ENCODE data around the gene MYOD1. TPM values are rescaled to one million over a fixed set of nuclear protein-coding genes. Genes with fewer than 3 reads are reported as not detected.

MYOD1 gene
- polyA plus RNA-seq, 10 donors = 38.1 to 64.4 (median 45.8) TPM

DNA sequence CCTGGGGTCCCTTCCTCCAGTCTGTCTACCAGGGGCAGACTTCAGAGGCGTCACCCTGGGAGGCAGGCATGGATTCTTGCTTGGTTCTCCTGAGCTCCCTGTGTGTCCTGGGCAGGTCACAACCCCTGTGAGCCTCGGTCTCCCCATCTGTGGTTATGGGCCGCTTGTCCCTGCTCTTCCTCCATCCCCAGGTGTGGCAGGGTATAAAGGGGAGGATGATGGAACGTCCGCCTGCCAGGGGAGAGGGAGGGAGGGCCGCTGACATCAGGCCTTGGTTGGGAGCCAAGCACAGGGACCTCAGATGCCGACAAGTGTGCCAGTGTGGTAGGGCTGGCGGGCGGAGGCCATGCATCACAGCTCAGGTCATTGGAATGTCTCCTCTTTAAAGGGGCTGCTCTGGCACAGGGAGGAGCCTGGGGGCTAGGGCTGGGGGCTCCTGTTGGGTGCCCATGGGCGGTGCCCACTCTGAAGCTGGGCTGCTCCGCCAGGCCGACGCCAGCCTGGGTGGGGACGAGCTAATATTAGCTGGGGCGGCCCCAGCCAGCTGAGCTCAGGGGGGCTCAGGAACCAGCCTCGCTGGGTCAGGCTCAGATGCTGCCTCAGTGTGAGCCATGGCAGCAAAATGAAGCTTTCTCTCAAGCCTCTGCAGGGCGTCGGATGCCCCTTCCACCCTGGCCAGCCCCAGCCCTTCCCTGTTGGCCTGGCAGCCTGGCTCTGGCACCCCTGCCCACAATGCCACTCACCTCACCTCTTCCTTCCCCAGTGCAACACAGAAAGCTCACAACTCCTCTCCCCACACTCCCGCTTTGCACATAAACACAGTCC, 28.0 kb downstream of the MYOD1 start:
- peak in 1 of 3 donors; percentile 33 for DNase-seq

DNA sequence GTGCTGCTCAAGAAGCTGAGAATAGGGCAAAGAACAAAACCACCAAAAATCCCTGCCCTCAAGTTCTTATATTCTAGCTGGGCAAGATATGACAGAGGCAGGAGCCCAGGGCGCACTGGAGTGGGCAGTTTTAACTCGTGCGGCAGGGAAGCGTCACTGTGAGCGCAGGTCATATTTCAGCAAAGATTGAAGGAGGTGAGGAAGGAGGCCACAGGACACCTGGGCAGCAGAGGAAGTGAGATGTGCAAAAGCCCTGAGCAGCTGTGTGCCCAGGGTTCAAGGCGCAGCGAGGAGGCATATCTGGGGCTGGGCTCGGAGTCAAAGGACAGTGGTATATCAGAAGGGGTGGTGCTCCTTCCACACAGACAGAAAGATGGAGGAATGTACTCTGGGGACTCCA, 28.7 kb downstream of the MYOD1 start:
- no peak for DNase-seq

DNA sequence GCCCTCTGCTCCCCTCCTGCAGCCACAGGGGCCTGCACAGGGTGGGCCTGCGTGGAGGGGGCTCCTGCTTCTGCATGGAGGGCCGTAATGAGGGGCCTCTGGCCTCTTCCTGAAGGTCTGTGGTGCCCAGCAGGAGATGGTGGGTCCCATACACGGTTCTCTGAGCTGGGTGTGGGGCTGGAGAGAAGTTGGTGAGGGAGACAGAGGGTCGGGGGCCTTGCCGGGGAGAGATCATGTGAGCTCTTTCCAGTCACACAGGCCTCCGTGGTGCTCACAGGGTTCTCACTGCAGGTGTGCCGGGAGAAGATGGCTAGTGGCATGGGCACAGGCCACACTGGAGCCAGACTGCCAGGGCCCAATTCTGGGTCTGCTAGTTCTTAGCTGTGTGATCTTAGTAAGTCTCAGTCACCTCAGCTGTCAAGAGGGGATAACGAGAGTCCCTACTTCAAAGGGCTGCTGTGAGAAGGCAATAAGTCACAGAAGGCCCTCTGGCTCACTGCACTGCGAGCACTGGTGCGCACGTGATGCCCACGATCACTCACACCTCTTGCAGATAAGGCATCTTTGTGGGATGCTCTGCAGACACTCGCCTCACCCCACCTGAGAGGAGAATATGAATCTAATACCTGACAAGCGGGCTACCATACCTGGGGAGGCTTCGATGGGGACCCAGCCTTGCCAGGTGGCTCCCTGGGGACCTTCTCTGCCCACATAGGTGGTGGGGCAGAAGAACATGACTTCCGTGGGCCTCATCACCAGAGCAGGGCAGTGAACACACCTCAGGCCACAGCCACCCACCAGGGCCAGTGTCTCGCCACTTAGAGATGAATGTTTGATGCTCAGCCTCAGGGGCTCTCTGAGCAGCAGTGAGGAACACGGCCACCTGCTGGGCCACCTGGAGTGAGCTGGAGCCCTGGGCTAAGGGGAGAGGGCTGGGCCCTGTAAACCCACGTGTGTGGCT, 29.7 kb downstream of the MYOD1 start:
- DNase-seq = no peak

DNA sequence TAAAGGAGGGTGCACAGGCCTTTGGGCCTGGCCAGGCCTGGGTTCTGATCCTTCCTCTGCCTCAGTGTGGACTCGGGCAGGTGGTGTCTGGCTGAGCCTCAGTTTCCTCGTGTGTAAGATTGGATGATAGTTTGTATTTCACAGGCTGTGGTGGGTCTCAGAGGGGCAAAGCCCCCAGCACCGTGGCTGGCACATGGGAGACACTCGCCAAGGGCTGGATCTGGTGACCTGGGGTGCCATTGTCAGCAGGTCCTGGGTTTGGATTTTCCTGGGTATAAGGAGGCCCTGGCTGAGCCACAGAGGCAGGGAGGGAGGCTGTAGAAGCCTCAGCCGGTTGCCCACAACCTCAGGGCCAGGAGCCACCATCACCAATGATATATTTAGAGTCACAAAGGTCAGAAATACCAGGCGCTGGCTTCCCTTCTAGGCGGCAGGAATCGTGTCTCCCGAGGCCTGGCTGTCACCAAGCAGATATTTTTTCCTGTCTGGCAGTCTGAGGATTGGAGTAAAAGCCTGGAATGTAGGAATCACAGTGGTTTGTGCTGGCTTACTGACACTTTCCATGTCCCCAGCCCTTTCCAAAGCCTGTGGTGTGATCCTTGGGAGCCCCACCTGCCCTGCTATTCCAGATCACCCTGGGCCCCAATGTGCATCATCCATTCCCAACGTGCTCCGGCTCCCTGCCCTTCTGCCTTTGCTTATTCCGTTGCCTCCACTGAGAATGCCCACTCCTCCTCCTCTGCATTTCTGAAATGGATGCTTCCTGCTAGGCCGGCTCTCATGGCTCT, 30.8 kb downstream of the MYOD1 start:
- DNase-seq = no peak

DNA sequence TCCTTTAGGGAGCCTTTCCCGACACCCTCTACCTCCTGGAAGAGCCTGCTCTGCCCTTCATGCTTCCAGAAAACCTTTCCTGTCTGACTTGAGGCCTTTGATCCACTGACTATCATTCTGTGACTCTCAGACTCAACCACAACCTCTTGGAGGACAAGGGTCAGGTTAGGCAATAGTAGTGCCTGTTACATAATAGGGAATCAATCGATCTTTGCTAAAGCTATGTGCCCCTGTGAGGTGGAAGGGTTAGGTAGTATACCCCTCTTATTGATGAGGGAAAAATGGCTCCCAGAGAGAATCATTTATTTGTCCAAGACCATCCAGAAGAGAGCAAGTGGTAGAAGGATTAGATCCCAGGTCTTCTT, 31.4 kb downstream of the MYOD1 start:
- DNase-seq = no peak

DNA sequence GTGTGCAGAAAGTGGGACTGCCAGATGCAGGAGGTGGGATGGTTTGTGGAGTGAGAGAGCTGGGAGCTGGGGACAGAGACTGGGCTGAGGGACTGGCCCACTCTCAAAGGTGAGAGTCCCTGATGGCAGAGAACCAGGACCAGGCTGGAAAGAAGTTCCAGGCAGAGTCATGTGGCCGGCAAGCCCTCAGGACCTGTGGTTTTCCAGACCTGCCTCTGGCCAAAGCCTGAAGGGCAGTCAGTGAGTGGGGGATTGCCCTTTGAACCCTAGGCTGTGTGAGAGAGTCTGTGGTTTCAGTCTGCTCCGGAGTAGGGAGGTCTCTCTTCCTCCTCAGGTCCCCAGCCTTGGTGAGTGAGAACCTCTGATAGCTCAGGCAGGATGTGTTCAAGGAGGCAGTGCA, 32.2 kb downstream of the MYOD1 start:
- DNase-seq = no peak

DNA sequence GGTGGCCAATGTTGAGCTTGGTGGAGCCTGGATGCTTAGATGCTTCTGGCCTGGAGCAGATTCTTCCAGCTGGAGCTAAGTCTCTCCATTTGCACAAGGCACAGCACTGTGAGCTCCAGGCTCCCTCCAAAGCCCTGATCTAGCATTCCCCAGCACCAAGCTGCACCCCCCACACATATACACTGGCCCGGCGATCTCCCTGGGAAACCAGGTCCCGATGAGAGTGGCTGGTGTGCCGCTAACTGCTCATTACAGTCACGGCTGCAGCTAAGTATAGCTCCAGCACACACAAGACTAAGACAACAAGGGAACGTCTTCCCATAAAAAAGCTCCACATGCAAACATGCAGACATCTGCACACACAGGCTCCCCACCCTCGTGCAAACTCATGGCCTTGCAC, 32.8 kb downstream of the MYOD1 start:
- no peak for DNase-seq

DNA sequence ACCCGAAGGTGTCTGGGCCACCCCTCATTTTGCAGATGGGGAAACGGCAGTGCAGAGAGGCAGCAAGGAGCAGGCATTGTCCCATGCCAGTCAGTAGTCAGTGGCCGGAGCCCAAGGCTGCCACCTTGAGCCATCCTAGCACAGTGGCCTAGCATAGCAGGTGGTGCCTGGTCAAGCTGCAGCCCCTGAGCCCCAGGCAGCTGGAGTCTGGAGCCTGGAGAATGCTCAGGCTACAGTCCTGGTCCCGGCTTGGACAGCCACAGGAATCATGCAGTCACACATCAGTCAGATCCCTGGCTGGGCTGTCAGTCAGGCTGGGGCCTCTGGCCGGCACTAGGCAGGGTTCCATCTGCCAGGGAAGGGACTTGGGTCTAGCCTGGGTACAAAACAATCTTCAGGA, 33.8 kb downstream of the MYOD1 start:
- no peak for DNase-seq

DNA sequence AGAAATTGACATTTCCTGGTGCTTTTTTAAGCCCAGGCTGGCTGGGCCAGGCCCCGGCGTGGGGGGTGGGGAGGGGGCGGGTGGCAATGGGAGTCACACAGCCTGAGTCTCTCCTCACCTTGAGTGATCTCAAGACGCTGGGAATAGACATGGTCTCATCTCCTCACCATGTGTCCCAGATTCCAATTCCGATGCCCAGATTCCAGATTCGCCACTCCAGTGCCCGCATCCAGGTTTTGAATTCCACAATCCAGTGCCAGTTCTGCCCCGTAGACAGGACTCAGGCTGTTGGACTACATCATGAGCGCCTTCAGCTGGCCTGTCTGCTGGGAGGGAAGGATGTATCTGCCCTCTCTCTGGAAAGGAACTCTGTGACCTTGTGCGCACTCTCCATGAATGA, 34.3 kb downstream of the MYOD1 start:
- no peak for DNase-seq

DNA sequence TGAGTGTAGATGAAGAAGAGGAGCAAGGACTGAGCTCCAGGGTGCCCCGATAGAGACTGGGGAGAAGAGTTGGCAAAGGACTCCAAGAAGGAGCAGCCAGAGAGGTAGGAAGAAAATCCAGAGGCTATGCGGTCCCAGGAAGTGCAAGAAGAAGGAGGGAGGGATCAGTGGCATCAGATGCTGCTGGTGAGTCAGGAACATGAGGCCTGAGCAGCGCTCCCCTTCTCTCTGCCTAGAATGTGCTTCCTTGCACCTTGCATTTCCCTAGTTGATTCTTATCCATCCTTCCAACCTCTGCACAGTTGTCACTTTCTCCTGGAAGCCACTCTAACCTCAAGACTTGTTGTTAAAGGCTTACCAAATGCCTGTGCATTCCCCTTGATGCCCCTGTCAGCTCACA, 36.5 kb downstream of the MYOD1 start:
- DNase-seq = no peak

DNA sequence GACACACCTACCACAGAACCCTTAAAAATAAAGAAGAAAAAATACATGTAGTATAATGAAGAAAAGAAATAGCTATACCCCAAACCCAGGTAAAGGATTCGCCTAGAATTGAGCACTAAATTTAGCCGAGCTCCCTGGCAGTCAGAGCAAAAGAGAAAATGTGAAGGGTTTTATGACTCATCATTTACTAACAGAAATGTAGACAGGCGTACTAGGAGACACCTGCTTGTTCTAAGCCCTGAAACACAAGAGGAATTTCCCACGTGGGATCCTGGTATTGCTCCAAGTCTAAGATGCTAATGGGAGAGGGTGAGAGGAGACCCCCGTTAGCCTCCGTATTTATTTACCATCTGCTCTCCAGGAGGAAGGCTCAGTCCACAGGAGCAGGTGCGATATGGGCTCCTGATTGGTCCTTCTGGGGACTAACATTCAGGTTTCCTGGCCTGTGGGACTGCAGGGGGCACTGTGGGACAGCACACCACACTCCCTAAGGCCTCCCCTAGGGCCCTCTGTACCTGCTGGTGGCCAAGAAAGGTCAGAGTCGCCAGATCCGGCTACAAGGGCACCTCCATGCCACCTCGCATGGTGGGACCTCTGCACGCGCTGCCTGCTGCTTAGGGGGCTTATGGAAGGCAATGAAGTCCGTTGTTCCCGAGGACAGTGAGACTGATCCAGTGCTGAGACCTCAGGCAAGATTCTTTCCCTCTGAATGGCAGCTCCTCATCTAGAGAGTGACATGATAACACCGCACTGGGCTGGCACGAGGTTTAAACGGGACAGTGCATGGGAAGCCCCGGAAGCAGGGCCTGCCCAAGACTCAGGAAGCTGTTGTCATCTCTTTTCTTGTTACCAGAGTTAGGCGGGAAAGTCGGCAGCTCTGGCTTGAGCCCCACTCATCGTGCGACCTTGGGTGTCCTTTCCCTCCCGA, 41.0 kb downstream of the MYOD1 start:
- peak in 1 of 3 donors; percentile 33 for DNase-seq

DNA sequence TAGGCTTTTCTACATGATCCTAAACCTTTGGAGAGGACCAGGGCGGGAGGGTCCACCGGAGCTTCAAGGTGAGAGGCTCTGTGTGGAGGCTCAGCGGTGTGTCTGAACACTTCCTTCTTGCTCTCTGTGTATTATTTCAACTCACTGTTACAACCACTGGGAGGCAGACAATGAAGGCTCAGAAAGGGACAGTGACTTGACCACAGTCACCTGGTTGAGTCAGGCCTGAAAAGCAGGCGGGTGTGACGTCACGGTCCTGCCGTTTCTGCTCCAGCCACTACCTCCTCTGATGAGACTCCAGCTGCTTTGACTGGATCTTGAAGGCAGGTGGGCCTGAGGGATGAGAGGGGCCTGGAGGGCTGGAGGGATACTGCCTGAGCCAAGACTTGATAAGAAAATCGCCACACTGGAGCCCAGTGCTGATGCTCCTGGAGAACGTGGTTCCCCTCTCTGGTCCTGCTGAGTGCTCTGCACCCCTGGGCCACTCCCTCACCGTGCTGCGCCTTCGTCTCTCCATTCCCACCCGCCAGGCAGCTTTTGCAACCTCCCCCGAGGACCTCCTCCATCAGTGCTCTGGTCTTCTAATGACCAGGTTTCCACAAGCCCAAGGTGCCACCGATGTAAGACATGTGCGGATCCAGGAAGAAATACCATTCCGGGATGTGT, 43.1 kb downstream of the MYOD1 start:
- DNase-seq = no peak

DNA sequence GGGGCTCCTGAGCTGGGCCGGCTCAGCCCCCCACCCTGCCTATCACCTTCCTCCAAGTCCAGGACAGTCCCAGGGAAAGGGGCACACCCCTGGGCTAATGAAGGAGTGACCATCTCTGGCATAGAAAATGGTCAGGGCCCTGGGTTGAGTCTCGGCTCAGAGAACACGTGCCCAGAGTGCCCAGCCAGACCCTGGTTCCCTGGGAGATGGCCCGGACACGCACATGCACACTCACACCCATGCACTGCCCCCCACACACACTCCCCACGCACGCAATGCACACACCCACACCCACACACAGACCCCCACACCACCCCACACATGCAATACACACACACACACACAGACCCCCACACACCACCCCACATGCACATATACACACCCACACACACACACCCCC, 43.9 kb downstream of the MYOD1 start:
- no peak for DNase-seq

DNA sequence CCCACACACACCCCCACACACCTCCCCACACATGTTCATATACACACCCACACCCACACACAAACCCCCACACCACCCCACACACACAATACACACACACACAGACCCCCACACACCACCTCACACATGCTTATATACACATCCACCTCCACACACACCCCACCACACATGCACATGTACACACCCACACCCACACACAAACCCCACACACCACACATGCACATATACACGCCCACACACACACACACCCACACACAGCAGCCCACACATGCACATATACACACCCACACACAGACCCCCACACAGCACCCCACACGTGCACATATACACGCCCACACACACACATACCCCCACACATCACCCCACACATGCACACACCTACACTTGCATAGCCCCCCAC, 44.3 kb downstream of the MYOD1 start:
- DNase-seq = no peak

DNA sequence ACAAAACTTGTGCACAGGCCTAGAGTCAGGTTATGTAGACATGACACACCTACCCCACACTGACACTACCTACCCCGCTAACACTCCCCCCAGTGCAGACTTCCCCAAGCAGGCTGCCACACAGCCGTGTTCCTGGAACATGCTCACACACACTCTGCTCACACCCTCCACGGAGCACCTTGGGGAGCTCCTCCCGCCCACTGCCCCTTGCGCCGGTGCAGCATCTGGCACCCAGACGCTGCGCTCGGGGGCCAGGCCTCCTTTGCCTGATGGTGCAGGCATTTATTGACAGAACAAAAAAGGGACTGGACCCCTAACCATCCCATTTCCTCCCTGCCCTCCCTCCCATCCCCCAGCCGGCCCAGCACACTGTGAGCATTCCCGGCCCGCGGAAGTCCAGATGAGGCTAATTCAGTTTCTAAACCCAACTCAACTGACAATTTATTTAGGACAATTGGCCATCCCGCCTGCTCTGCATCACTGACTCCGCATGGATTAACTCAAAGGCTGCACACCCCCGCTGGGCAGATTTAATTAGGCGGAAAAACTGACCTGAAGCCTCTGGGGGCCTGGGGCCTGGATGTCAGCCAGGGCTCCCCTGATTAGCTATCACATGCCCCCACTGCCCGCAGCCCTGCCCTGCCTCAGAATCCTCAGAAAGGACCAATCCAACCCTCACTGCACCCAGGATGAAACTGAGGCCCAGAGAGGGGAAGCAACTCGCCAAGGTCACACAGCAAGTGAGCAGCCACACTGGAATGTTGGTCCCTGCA, 45.3 kb downstream of the MYOD1 start:
- DNase-seq = no peak

DNA sequence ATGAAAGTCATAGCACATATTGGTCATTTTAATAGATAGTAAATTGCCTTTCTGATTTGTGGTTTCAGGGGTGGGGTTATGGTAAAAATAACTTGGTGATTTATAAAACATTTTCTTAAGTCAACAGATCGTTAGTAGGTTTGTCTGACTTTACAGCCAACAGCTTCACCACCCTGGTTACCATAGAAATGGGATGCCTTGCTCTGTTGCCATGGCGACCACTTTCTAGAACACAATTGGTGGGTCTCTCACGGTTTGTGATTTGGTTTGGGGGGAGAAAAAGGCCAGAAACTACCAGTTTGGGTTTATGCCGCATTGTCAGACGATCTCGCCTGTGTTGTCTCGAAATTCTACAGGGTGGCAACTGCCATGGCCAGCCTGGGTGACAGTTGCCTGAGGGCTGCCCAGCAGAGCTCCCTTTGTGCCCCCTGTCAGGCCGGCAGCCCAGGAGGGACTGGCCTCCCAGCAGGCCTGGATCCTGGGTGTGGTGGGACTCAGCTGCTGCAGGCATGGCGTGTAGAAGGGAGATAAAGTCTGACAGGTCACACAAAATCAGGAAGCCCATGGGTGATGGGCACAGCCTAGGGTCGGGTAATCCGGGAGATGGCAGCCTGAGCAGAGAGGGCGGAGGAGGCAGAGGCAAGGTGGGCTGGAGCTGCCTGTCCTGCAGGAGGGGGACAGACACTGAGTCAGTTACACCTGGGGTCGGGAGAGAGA, 46.1 kb downstream of the MYOD1 start:
- no peak for DNase-seq

DNA sequence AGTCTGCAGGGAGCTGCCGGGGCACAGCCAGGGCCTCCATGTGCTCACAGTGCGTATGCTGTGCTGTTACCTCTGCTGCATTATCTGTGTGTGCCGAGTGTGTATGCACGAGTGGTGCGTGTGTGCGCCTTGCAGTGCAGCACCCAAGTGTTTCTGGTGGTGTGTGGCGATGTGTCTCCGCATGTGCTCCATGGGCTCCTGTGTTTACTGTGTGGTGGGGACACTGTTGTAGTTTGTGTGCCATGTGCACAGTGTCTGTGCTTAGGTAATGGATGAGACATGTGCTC, 46.6 kb downstream of the MYOD1 start:
- DNase-seq = no peak

DNA sequence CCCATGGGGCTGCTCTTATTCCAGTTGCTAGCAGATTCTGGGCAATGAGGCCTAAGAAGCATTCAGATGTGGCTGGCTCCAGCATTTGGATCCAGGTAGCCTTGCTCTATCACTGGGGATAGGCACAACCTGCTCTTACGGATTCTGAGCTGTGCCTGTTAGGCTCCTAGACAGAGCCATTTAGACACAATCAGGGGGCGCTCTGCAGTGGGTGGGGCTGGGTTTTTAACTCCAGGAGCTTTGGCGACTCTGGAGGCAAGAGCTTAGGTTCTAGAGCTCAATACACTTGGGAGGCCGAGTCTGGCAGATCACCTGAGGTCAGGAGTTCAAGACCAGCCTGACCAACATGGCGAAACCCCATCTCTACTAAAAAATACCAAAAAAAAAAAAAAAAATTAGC, 47.2 kb downstream of the MYOD1 start:
- no peak for DNase-seq

DNA sequence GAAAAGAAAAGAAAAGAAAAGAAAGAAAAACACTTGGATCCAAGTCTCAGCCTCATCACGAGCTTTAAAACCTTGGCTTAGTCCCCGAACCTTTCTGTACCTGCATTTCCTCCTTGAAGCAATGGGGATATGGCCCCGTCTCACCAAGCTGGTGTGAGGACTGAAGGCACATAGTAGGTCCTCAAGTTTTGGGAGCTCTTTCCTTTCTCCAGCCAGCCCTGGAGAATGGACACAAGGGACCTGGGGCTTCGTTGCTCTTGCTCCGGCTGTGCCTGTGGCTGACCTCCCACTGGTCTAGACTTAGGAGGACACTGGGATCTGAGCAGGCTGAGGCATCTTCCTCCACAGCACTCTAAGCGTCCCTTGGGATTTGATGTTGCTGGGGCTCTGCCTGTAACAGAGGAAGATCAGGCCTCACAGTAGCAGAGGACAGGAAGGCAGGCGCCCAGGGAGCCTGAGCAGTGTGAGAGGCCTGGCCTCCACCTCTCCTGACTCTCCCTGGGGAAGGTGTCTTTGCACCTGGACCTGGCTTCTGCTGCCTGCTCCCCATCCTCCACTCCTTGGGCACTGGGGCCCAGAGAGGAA, 48.0 kb downstream of the MYOD1 start:
- DNase-seq = no peak
